ENCODE measurements around the gene KRTAP6-3.

DNA sequence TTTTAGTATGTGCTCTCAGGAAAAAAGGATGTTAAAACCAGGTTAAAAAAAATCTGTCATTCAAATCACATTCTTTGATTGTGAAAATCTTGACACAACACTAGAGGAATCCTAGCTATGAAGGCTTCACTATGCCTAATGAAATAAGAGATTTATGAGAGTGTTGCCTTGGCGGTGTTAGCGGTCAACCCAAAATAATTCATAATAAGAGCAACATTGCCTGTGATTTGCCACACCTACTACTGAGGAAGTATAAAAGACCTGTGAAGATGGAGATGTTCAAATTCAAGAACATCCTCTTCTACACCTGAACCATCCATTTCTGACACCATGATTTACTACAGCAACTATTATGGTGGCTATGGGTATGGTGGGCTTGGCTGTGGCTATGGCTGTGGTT, 23.9 kb downstream of the KRTAP6-3 start, which contains the start of gene KRTAP20-1:
- TF ChIP-seq EZH2 (IDR thresholded peaks at IDR 0.05; ENCODE audit: borderline replicate concordance, low read depth, low read length, severe bottlenecking) (no peak), CTCF (IDR thresholded peaks at IDR 0.05; ENCODE audit: extremely low read depth in 1 of 2, insufficient read depth in 1 of 2, low read depth in 1 of 2, low read length in 2 of 2) (no peak), POLR2A (IDR thresholded peaks at IDR 0.05; ENCODE audit: low read depth, low read length) (no peak), POLR2AphosphoS5 (IDR thresholded peaks at IDR 0.05; ENCODE audit: insufficient read depth, low read depth, low read length) (no peak), GATA2 (IDR thresholded peaks at IDR 0.05; ENCODE audit: insufficient read depth, insufficient read length, low read depth, low read length) (no peak), MYC (IDR thresholded peaks at IDR 0.05; ENCODE audit: low read depth, low read length) (no peak)

All from endothelial cell of umbilical vein (primary cell).